NCI-H82 treated with DMSO at 0.1 percent for 48 hours (cell line): ENCODE data around the gene OR52E6.

Experiments used
- DNase-seq: peaks from one replicate; lab custom pipeline; 2025; ENCODE audit not compliant: unreplicated experiment; lab: John Stamatoyannopoulos, UW

The OR52E6 gene

GRCh38 chr11:5841797-5842196, at the start of gene OR52E6:
Gene OR52E6 (minus strand): TSS chr11:5841897. CDS start chr11:5841897, 0 bp downstream.
- DNase-seq = no peak

GRCh38 chr11:5891216-5891800, 49.6 kb upstream of the OR52E6 start:
- DNase-seq = no peak

- DNase-seq = no peak
These were observed 46.0 kb upstream of the OR52E6 start for GRCh38 chr11:5887661-5888060.

GRCh38 chr11:5887172-5887571, 45.5 kb upstream of the OR52E6 start:
- DNase-seq = no peak

GRCh38 chr11:5881756-5882155, 40.1 kb upstream of the OR52E6 start:
- DNase-seq = no peak

- DNase-seq = no peak
These were observed 38.6 kb upstream of the OR52E6 start, which contains the start of gene OR52E4 for GRCh38 chr11:5880329-5880728. Gene OR52E4 (plus strand): TSS chr11:5880629. CDS start chr11:5884293, 3,664 bp downstream.

- no peak for DNase-seq
These were observed 36.9 kb upstream of the OR52E6 start for GRCh38 chr11:5878564-5878963.

GRCh38 chr11:5865826-5866225, 24.1 kb upstream of the OR52E6 start:
- DNase-seq = no peak

GRCh38 chr11:5857590-5857989, 15.9 kb upstream of the OR52E6 start, which contains the start of gene OR52E8:
Gene OR52E8 (minus strand): TSS chr11:5857690. CDS start chr11:5857690, 0 bp downstream.
- DNase-seq = no peak

GRCh38 chr11:5851002-5851401, 9.3 kb upstream of the OR52E6 start:
- no peak for DNase-seq

- no peak for DNase-seq
These were observed 6.0 kb upstream of the OR52E6 start for GRCh38 chr11:5847711-5848110.

- DNase-seq = no peak
These were observed 5.0 kb upstream of the OR52E6 start for GRCh38 chr11:5846701-5847100.

GRCh38 chr11:5837695-5838094, 4.0 kb downstream of the OR52E6 start:
- DNase-seq = no peak

GRCh38 chr11:5833446-5833845, 8.3 kb downstream of the OR52E6 start:
- DNase-seq = no peak

GRCh38 chr11:5831196-5831829, 10.4 kb downstream of the OR52E6 start:
- no peak for DNase-seq

GRCh38 chr11:5818245-5818886, 23.3 kb downstream of the OR52E6 start:
- DNase-seq = no peak

GRCh38 chr11:5815534-5815933, 26.2 kb downstream of the OR52E6 start:
- DNase-seq = no peak

- no peak for DNase-seq
These were observed 31.5 kb downstream of the OR52E6 start for GRCh38 chr11:5809905-5810795.

- DNase-seq = no peak
These were observed 32.6 kb downstream of the OR52E6 start for GRCh38 chr11:5809122-5809519.

- no peak for DNase-seq
These were observed 33.1 kb downstream of the OR52E6 start, which contains the start of gene OR52N2 for GRCh38 chr11:5808500-5809121. Gene OR52N2 (plus strand): TSS chr11:5808924. CDS start chr11:5820336, 11,412 bp downstream.

- no peak for DNase-seq
These were observed 34.1 kb downstream of the OR52E6 start for GRCh38 chr11:5807580-5807979.
